GM12891 (cell line): ENCODE results near the gene SLC19A1.

Experiments used
- DNase-seq: peaks from one replicate; pipeline ENCODE4 v3.0.0; 2011; ENCODE audit warnings: low spot score; ENCODE audit not compliant: insufficient read length
- FAIRE-seq: peaks from 2 replicates; lab custom pipeline; 2011; peaks lifted over from hg19 to GRCh38; lab: Jason Lieb, UNC
- PAX5 ChIP-seq: IDR thresholded peaks from 2 replicates; pipeline ENCODE4 v1.6.1; 2011; ENCODE audit warnings: low read length, moderate library complexity, mild to moderate bottlenecking; ENCODE audit not compliant: insufficient read depth, severe bottlenecking
- POLR2A ChIP-seq: IDR thresholded peaks from 2 replicates; pipeline ENCODE4 v1.6.1; 2011; ENCODE audit warnings: low read depth, low read length, control low read depth
- POLR2AphosphoS5 ChIP-seq: IDR thresholded peaks from 2 replicates; pipeline ENCODE4 v1.6.1; 2011; ENCODE audit warnings: low read depth, low read length, control low read depth
- POU2F2 ChIP-seq: IDR thresholded peaks from 2 replicates; pipeline ENCODE4 v1.6.1; 2011; ENCODE audit warnings: low read depth, mild to moderate bottlenecking, control low read depth, low read length, moderate library complexity
- SPI1 ChIP-seq: IDR thresholded peaks from 2 replicates; pipeline ENCODE4 v1.6.1; 2011; ENCODE audit warnings: low read depth, low read length, control low read depth
- TAF1 ChIP-seq: IDR thresholded peaks from 2 replicates; pipeline ENCODE4 v1.6.1; 2011; ENCODE audit warnings: low read depth, low read length, control low read depth

The SLC19A1 gene

GRCh38 chr21:45467221-45467779, 74.9 kb downstream of the SLC19A1 start:
- TF ChIP-seq SPI1 (no peak), PAX5 (no peak), POLR2AphosphoS5 (no peak), POU2F2 (no peak), TAF1 (no peak), POLR2A (no peak)
- FAIRE-seq = no peak
- DNase-seq = no peak

- DNase-seq = no peak
Observed at GRCh38 chr21:45466330-45467220, 75.7 kb downstream of the SLC19A1 start.

GRCh38 chr21:45465611-45466329, 76.5 kb downstream of the SLC19A1 start:
- no peak for TF ChIP-seq PAX5
- FAIRE-seq (no peak), DNase-seq (no peak)

More at GRCh38 chr21:45466330-45467220, 75.7 kb downstream of the SLC19A1 start:
- no peak for FAIRE-seq
- TF ChIP-seq POLR2AphosphoS5 = no peak
- TF ChIP-seq PAX5 = no peak
- TF ChIP-seq SPI1 = no peak

- TF ChIP-seq PAX5 (no peak), SPI1 (no peak), TAF1 (no peak), POLR2A (no peak), POLR2AphosphoS5 (no peak), POU2F2 (no peak)
- DNase-seq (no peak), FAIRE-seq (no peak)
Observed at GRCh38 chr21:45465105-45465504, 77.1 kb downstream of the SLC19A1 start.

GRCh38 chr21:45464309-45464708, 77.9 kb downstream of the SLC19A1 start:
- TF ChIP-seq POU2F2 (peak; percentile 60; the same call in 1 of the 2 replicates), TAF1 (no peak)
- DNase-seq = no peak
- FAIRE-seq = no peak

GRCh38 chr21:45463871-45464270, 78.4 kb downstream of the SLC19A1 start:
- TF ChIP-seq SPI1 (no peak), PAX5 (no peak), POLR2A (no peak), TAF1 (no peak)
- no peak for FAIRE-seq
- DNase-seq = no peak

GRCh38 chr21:45461806-45462341, 80.4 kb downstream of the SLC19A1 start:
- DNase-seq = no peak
- FAIRE-seq = no peak
- TF ChIP-seq POU2F2 = no peak
- no peak for TF ChIP-seq SPI1
- no peak for TF ChIP-seq PAX5

GRCh38 chr21:45461369-45461750, 80.9 kb downstream of the SLC19A1 start:
- no peak for DNase-seq
- FAIRE-seq = no peak
- TF ChIP-seq POLR2A (no peak), PAX5 (no peak), POLR2AphosphoS5 (no peak), POU2F2 (no peak), SPI1 (no peak), TAF1 (no peak)

GRCh38 chr21:45460611-45461368, 81.5 kb downstream of the SLC19A1 start:
- FAIRE-seq (no peak), DNase-seq (no peak)
- TF ChIP-seq POLR2A = no peak
- TF ChIP-seq PAX5 = no peak
- TF ChIP-seq POLR2AphosphoS5 = no peak
- TF ChIP-seq SPI1 = no peak
- TF ChIP-seq POU2F2 = no peak
- TF ChIP-seq TAF1 = no peak
